Activated T-cell treated with anti-CD3 and anti-CD28 coated beads, Interleukin-2, amount 50 U/mL, for 1 hour (primary cell): ENCODE results near the gene ALAS1.
A peak's percentile ranks its signal among the peaks of the same experiment; 100 is the strongest.
"Not testable (repeated sequence)": the region's sequence is repeated elsewhere in the genome, so short reads cannot be mapped to it uniquely, and the experiment has no call there.

Source experiments
- DNase-seq: peaks from one replicate; pipeline ENCODE4 v3.0.0-alpha.2; 2020

ALAS1 gene

DNA sequence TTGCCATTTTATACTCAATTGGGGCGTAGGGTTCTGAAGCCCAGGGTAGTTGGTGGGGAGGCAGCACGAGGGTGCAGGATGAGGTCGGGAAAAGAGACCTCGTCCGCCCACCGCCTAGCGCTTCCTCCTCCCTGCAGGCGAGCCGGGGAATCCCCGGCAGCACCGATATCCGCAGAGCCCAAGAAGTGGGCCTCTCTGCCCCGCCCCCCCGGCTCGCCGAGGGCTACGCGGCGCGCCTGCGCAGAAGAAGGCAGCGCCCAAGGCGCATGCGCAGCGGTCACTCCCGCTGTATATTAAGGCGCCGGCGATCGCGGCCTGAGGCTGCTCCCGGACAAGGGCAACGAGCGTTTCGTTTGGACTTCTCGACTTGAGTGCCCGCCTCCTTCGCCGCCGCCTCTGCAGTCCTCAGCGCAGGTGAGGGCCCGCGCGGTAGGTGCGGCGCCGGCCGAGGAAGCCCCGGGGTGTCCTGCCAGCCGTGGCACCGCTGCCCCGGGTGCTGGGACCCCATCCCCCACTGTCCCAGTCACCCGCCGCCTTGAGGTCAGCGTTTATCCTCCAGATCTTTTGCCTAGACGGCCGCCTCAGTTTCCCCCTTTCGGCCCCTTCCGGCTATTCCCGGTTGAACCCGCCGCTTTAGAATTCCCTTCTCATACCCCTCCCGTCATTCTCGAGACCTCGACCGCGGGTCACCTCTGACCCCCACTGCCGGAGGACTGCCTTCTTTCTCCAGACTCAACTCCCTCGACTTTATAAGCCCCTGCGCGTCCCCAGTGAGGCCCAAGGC is at the start of gene ALAS1:
Gene ALAS1 (plus strand): TSS at position 319 of the 784 bp plus-strand sequence. CDS start 1,082 bp downstream, outside the sequence.
- DNase-seq, result peak; percentile 97

GRCh38 chr3:52149021-52149420 is 48.9 kb upstream of the ALAS1 start:
- DNase-seq, result no peak

- DNase-seq, result no peak
These were observed 48.2 kb upstream of the ALAS1 start for GRCh38 chr3:52149726-52150125.

DNA sequence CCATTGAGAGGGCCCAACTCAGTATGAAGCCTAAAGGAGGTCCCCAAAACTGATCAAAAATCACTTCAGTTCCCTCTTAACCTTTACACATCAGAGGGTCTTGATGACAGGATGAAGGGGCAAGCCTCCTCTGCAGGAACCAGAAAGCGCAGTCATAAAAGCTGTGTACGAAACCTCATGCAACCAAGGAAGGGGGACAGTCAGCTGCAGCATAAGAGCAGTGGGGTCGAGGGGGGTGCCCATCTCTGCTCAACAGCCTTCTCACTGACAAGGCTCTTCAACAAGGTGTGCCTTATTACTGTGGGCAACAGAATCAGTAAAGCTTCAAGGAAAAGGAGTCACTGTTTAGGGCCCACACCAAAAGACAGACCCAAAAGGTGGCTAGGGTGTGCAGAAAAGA is 47.6 kb upstream of the ALAS1 start:
- DNase-seq, result no peak

- no peak for DNase-seq
These were observed 47.1 kb upstream of the ALAS1 start for GRCh38 chr3:52150860-52151259.

- not testable (repeated sequence) for DNase-seq
These were observed 46.0 kb upstream of the ALAS1 start for GRCh38 chr3:52151991-52152390.

- DNase-seq, result no peak
These were observed 44.4 kb upstream of the ALAS1 start for GRCh38 chr3:52153389-52154096.

GRCh38 chr3:52154135-52155094 is 43.5 kb upstream of the ALAS1 start, which contains the start of gene POC1A:
POC1A (minus strand) TSS chr3:52154423; CDS start chr3:52154372, 51 bp downstream.
- peak; percentile 89 for DNase-seq

GRCh38 chr3:52155912-52156311 is 42.0 kb upstream of the ALAS1 start:
- no peak for DNase-seq

- DNase-seq, result no peak
These were observed 38.5 kb upstream of the ALAS1 start for GRCh38 chr3:52159503-52159902.

- no peak for DNase-seq
These were observed 35.6 kb upstream of the ALAS1 start for GRCh38 chr3:52162250-52162872.

DNA sequence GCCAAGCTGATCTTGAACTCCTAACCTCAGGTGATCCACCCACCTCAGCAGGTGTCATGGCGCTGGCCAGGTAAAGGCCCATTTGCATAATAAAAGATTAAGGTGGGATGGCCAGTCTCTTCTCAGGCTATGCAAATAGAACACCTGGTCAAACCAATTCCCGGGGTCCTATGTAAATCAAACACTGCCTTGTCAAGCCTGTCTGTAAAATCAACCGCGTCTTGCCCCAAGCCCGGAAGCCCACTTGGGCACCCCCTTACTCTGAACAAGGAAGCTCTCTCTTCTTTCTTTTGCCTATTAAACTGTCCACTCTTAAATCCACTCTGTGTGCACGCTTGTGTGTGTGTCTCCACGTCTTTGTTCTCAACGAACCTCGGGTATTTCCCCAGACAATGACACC is 30.7 kb upstream of the ALAS1 start:
- DNase-seq, result no peak

DNA sequence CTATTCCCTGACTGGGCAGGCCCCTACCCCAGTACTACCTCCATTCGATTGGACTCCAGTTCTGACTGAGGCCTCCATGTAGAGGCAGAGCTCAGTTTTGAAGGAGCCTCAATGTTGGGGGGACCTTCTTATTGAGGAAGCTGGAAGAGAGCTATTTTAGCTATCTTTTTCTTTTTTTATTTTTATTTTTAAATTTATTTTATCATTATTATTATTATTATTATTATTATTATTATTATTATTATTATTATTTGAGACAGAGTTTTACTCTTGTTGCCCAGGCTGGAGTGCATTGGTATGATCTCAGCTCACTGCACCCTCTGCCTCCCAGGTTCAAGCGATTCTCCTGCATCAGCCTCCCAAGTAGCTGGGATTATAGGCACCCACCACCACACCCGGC is 27.7 kb upstream of the ALAS1 start:
- not testable (repeated sequence) for DNase-seq

GRCh38 chr3:52171514-52172261 is 26.3 kb upstream of the ALAS1 start:
- DNase-seq, result no peak

GRCh38 chr3:52172262-52172757 is 25.6 kb upstream of the ALAS1 start:
- no peak for DNase-seq

DNA sequence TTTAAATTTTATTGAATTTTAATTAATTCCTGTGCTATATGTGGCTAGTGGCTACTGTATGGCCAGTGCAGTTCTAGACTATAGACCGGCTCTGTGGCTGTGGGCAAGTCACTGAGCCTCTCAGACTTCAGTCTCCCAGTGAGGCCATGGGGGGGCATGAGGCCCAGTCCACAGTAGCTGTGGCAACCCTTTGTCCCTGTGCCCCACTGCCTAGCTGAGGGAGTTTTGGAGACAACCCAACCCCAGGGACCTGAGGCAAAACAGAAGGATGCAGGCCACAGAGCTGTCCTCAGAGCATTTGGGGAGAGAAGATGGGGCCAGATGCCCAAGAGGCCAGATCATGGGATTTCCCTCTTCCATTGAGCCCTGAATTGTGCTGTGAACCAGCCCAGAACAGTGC is 24.9 kb upstream of the ALAS1 start:
- no peak for DNase-seq

- DNase-seq, result no peak
These were observed 23.1 kb upstream of the ALAS1 start for GRCh38 chr3:52174896-52175295.

DNA sequence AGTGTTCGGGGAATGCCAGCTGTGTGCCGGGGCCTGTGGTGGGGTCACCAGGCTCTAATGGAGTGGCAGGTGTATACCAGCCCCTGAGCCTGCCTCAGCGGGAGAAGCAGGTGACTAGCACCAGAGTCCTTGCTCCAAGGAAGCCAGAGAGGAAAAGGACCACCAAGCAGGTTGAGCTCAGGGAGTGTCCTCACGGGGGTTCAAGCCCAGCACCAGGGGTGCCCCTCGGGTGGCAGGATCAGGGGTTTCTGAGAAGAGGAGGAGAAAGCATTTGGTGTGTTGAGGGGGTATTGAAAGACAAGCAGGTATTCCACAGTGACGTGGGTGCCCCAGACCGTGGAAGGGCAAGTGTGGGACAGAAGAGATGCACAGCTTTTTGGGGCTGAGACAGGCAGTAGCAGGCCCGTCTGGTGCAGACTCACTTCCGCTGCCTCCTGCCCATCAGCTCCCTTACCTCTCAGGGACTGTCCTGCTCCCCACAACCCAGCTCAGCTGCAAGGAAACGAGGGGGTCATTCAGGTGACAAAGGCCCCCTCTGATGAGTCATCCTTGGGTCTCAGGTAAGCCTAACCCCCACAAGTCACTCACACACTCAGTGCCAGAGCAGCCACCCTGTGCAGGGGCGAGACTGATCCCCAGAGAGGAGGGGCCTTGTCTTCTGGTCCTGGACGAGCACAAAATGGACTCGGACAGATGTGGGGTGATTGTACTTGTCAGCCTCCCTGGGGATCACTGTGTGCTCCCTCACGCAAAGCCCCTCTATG is 22.4 kb upstream of the ALAS1 start:
- DNase-seq, result no peak

- no peak for DNase-seq
These were observed 21.7 kb upstream of the ALAS1 start for GRCh38 chr3:52176180-52176752.

DNA sequence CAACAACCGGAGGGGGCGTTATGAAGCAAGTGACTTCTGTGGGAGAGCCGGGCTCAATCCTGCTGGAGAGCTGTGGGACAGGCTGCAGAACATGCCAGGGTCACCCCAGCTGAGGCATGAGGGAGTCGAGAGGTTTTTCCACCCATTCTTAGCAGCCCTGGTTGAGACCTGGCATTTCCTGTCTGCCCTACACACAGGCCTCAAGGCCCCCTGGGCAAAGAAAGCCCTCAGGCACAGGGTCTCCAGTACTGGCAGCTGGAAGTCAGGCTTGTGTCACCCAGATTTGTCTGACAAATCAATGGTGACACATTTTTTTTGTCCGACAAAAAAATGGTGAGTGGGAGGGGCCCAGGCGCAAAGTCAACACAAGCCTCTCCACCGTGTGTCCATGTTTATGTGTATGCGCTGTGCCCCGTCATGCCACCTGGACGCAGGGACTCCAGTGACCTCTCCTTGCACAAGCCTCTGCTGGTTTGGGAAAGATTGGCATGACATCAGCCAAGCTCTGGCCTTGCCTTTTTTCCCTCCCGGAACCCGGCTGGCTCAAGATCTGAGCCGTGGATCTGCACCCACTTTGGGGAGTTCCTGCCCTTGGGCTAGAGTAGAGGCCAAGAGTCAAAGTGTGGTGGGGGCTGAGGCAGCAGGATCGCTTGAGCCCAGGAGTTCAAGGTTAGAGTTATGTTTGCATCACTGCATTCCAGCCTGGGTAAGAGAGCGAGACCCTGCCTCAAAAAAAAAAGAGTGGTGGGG is 20.8 kb upstream of the ALAS1 start:
- DNase-seq, result no peak
